Measurements from ENCODE around the gene FAM83F.

GRCh38 chr22:40019100-40019499, 24.3 kb downstream of the FAM83F start:
- TF ChIP-seq SIN3A (IDR thresholded peaks at IDR 0.05; ENCODE audit: borderline replicate concordance, insufficient read depth, low read length) (no peak), POLR2AphosphoS5 (IDR thresholded peaks at IDR 0.05; ENCODE audit: low read depth, low read length) (no peak)
- TF ChIP-seq, protein P1, sequence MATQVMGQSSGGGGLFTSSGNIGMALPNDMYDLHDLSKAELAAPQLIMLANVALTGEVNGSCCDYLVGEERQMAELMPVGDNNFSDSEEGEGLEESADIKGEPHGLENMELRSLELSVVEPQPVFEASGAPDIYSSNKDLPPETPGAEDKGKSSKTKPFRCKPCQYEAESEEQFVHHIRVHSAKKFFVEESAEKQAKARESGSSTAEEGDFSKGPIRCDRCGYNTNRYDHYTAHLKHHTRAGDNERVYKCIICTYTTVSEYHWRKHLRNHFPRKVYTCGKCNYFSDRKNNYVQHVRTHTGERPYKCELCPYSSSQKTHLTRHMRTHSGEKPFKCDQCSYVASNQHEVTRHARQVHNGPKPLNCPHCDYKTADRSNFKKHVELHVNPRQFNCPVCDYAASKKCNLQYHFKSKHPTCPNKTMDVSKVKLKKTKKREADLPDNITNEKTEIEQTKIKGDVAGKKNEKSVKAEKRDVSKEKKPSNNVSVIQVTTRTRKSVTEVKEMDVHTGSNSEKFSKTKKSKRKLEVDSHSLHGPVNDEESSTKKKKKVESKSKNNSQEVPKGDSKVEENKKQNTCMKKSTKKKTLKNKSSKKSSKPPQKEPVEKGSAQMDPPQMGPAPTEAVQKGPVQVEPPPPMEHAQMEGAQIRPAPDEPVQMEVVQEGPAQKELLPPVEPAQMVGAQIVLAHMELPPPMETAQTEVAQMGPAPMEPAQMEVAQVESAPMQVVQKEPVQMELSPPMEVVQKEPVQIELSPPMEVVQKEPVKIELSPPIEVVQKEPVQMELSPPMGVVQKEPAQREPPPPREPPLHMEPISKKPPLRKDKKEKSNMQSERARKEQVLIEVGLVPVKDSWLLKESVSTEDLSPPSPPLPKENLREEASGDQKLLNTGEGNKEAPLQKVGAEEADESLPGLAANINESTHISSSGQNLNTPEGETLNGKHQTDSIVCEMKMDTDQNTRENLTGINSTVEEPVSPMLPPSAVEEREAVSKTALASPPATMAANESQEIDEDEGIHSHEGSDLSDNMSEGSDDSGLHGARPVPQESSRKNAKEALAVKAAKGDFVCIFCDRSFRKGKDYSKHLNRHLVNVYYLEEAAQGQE (IDR thresholded peaks at IDR 0.05; ENCODE audit: insufficient read depth in 1 of 2, low read depth in 2 of 2, low read length in 2 of 2), result no peak

Measured in PFSK-1 (cell line).